ENCODE data around the gene RBBP5.

Gene RBBP5

DNA sequence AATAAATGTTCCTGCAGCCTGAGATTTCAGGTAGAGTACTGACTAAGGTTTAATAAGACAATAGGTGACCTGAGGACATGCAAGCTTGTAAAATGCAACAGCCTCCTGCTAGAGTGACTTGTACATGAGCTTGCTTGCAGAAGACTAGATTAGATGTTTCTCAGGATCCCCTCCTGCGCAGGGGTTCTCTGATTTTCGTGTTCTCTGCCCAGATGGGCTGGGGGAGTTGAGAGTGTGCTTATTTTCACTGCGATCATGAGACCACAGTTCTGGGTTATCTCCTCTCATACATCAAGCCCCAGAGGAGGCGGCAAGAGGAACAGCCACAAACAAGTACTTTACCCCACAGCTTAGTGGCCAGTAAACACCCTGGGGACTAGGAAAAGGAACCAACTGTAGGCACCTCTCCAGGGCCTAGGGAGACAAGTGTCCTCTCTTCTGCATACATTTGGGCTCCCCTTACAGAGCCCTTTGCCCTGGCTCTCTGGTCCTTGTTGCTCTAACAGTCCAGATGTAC is 45.5 kb downstream of the RBBP5 start:
- no peak overlapping the region for H3K4me3 ChIP-seq (replicated peaks; ENCODE audit: low read depth, low read length)
- TF ChIP-seq, protein P1, sequence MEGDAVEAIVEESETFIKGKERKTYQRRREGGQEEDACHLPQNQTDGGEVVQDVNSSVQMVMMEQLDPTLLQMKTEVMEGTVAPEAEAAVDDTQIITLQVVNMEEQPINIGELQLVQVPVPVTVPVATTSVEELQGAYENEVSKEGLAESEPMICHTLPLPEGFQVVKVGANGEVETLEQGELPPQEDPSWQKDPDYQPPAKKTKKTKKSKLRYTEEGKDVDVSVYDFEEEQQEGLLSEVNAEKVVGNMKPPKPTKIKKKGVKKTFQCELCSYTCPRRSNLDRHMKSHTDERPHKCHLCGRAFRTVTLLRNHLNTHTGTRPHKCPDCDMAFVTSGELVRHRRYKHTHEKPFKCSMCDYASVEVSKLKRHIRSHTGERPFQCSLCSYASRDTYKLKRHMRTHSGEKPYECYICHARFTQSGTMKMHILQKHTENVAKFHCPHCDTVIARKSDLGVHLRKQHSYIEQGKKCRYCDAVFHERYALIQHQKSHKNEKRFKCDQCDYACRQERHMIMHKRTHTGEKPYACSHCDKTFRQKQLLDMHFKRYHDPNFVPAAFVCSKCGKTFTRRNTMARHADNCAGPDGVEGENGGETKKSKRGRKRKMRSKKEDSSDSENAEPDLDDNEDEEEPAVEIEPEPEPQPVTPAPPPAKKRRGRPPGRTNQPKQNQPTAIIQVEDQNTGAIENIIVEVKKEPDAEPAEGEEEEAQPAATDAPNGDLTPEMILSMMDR (IDR thresholded peaks at IDR 0.05; ENCODE audit: low read depth, low read length, missing control alignments), result no peak
- DNase-seq (ENCODE audit: extremely low read depth, low read depth), result no peak

- DNase-seq (ENCODE audit: extremely low read depth, low read depth), result no peak
- TF ChIP-seq, protein P1 (IDR thresholded peaks at IDR 0.05; ENCODE audit: low read depth, low read length, missing control alignments), result no peak
- no peak overlapping the region for H3K4me3 ChIP-seq (replicated peaks; ENCODE audit: low read depth, low read length)
Measured at GRCh38 chr1:205075642-205076155, 46.1 kb downstream of the RBBP5 start.

- TF ChIP-seq, protein P1 (IDR thresholded peaks at IDR 0.05; ENCODE audit: low read depth, low read length, missing control alignments), result no peak
- H3K4me3 ChIP-seq (replicated peaks; ENCODE audit: low read depth, low read length), result no peak overlapping the region
- no peak for DNase-seq (ENCODE audit: extremely low read depth, low read depth)
Measured at GRCh38 chr1:205074513-205074912, 47.3 kb downstream of the RBBP5 start.

- TF ChIP-seq, protein P1 (IDR thresholded peaks at IDR 0.05; ENCODE audit: low read depth, low read length, missing control alignments), result no peak
- DNase-seq (ENCODE audit: extremely low read depth, low read depth), result no peak
- no peak overlapping the region for H3K4me3 ChIP-seq (replicated peaks; ENCODE audit: low read depth, low read length)
Measured at GRCh38 chr1:205074084-205074483, 47.7 kb downstream of the RBBP5 start.

DNA sequence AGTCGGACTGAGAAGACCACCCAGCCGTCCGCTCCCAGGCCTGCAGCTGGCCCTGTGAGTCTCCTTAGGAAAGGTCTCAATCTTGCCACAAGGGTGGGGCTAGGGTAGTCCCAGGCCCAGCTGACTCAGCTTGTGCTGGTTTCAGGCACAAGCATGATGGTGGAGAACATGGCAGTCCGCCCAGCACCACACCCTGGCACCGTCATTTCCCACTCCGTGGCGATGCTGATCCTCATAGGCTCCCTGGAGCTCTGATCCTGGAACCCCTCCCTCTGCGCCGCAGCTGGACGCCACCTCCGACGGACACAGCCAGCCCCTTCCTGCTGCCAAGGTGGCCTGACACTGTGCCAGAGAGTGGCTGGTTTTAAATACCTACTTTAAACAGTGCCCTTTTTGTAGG is 48.3 kb downstream of the RBBP5 start:
- DNase-seq (ENCODE audit: extremely low read depth, low read depth), result no peak
- no peak overlapping the region for H3K4me3 ChIP-seq (replicated peaks; ENCODE audit: low read depth, low read length)
- TF ChIP-seq, protein P1 (IDR thresholded peaks at IDR 0.05; ENCODE audit: low read depth, low read length, missing control alignments), result no peak

GRCh38 chr1:205072881-205073280 is 48.9 kb downstream of the RBBP5 start:
- H3K4me3 ChIP-seq (replicated peaks; ENCODE audit: low read depth, low read length), result no peak overlapping the region
- no peak for DNase-seq (ENCODE audit: extremely low read depth, low read depth)
- TF ChIP-seq, protein P1 (IDR thresholded peaks at IDR 0.05; ENCODE audit: low read depth, low read length, missing control alignments), result no peak

GRCh38 chr1:205072286-205072685 is 49.5 kb downstream of the RBBP5 start:
- no peak overlapping the region for H3K4me3 ChIP-seq (replicated peaks; ENCODE audit: low read depth, low read length)
- no peak for DNase-seq (ENCODE audit: extremely low read depth, low read depth)
- TF ChIP-seq, protein P1 (IDR thresholded peaks at IDR 0.05; ENCODE audit: low read depth, low read length, missing control alignments), result no peak

Measured in HFF-Myc (cell line).